Mesothelial cell of epicardium (in vitro differentiated cells): ENCODE results near the gene GIN1. TPM values are rescaled to one million over a fixed set of nuclear protein-coding genes. Genes with fewer than 3 reads are reported as not detected.

Experiments
- DNase-seq, 2 experiments: peaks; one replicate each; pipeline ENCODE4 v3.0.0; 2021; ENCODE audit warnings: low spot score in 2 of 2; ENCODE audit not compliant: unreplicated experiment in 2 of 2
- H3K27ac Mint-ChIP-seq: 2 replicates; pipeline ENCODE4 v1.8.0; 2021; ENCODE audit warnings: mixed read lengths
- H3K27me3 Mint-ChIP-seq: 2 replicates; pipeline ENCODE4 v1.8.0; 2021; ENCODE audit warnings: low read depth, mixed read lengths
- H3K36me3 Mint-ChIP-seq: 2 replicates; pipeline ENCODE4 v1.8.0; 2021; ENCODE audit warnings: mixed read lengths
- H3K4me1 Mint-ChIP-seq: 2 replicates; pipeline ENCODE4 v1.8.0; 2021; ENCODE audit warnings: mixed read lengths
- H3K4me3 Mint-ChIP-seq: 2 replicates; pipeline ENCODE4 v1.8.0; 2021; ENCODE audit warnings: mild to moderate bottlenecking, moderate library complexity, mixed read lengths
- H3K9me3 Mint-ChIP-seq: 2 replicates; pipeline ENCODE4 v1.8.0; 2021; ENCODE audit warnings: mixed read lengths
- CTCF ChIP-seq: fragments of 200-600 bp; sonication (generic); IDR thresholded peaks from one replicate; pipeline ENCODE4 v1.5.0; 2021; ENCODE audit warnings: antibody characterized with exemption; ENCODE audit not compliant: unreplicated experiment
- total RNA-seq: library from RNA; stranded (reverse); gene quantifications from 3 replicates; pipeline ENCODE4 v1.2.1, GENCODE V29; 2021

GIN1 gene
- total RNA-seq, 1 donor from 2014 or later, result 5.2 TPM

- Mint-ChIP-seq H3K9me3 (no peaks in the 10 kb centered on the region), H3K36me3 (peaks cover 2% of the 10 kb centered on the region), H3K4me3 (no peak overlapping the region), H3K27me3 (no peaks in the 10 kb centered on the region), H3K4me1 (no peaks in the 10 kb centered on the region), H3K27ac (no peak overlapping the region)
- TF ChIP-seq CTCF, result no peak
- DNase-seq, result no peak
Measured at GRCh38 chr5:103036601-103037000, 83.3 kb downstream of the GIN1 start.

Other genes starting within 250 kb of the GIN1 start
- 79.4 to 80.2 TPM (median 80.0 TPM) in 3 replicates for gene PPIP5K2, start 163 bp upstream of the GIN1 start, total RNA-seq
- 7.5 to 8.1 TPM (median 8.1 TPM) in 3 replicates for gene MACIR, start 138.6 kb upstream of the GIN1 start, total RNA-seq